Spleen (tissue), 7 donors: ENCODE results near the gene HRH1.

ENCODE experiments used
- POLR2AphosphoS5 ChIP-seq, 3 donors: sonication (generic); formaldehyde crosslinking; IDR thresholded peaks; one replicate each; pipeline ENCODE4 v1.5.1; 2017; ENCODE audit warnings: antibody characterized with exemption in 3 of 3
- TF ChIP-seq, protein P1 (sequence below), 11 experiments: fragments of 200-600 bp in 7 of 11; fragments of 450-650 bp in 4 of 11; sonication (generic) in 4 of 11; IDR thresholded peaks in 8 of 11; conservative IDR thresholded peaks in 3 of 11; 1 replicate in 7 of 11; 2 replicates in 4 of 11; pipeline versions ENCODE4 v1.4.0 to v1.8.0; 2016 to 2021; ENCODE audit warnings: antibody characterized with exemption in 11 of 11, inconsistent platforms in 4 of 11, mild to moderate bottlenecking in 1 of 11
- donor health status: DM: no; HTN: no; CAD: no; lungs with moderate emphysema.
- donor health status: DM: no; HTN: no; CAD: no.
- donor health status: DM: no; HTN: no; CAD: no.

DNA sequence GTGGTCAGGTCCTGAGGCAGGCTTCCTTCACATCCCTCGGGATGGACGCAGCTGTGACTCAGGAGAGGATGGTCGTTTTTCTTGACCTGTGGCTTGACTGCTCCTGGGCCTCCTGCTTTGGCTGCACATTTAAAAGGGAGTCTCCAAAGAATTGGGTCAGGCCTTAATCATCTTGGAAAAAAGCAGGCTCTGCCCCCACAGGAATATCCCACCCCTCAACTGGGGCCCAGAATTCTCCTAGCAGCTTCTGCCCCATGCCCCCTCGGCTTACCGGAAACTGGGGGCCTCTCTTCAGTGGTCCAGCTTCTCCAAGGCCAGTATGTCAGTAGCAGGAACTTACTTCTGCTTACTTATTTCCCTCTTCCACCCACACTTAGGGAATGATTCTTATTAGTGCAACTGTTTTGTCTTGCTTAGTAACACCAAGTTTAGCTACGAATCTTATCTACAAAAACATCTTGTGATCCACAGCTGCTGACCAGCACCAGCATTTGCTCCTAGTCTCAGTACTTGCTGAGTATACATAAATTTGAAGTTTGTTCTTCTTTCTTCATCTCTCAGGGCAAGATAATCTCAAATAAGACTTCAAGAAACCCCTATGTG is 153.6 kb downstream of the HRH1 start:
- TF ChIP-seq, protein P1, sequence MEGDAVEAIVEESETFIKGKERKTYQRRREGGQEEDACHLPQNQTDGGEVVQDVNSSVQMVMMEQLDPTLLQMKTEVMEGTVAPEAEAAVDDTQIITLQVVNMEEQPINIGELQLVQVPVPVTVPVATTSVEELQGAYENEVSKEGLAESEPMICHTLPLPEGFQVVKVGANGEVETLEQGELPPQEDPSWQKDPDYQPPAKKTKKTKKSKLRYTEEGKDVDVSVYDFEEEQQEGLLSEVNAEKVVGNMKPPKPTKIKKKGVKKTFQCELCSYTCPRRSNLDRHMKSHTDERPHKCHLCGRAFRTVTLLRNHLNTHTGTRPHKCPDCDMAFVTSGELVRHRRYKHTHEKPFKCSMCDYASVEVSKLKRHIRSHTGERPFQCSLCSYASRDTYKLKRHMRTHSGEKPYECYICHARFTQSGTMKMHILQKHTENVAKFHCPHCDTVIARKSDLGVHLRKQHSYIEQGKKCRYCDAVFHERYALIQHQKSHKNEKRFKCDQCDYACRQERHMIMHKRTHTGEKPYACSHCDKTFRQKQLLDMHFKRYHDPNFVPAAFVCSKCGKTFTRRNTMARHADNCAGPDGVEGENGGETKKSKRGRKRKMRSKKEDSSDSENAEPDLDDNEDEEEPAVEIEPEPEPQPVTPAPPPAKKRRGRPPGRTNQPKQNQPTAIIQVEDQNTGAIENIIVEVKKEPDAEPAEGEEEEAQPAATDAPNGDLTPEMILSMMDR (IDR thresholded peaks at IDR 0.05 in 8 of 11, conservative IDR thresholded peaks at IDR 0.05 in 3 of 11) = no peak
- no peak for TF ChIP-seq POLR2AphosphoS5 (IDR thresholded peaks at IDR 0.05)
